Neuron (in vitro differentiated cells): ENCODE results near the gene XRCC3.

Experiments used
- H2AFZ ChIP-seq: one replicate; pipeline ENCODE4 v1.6.1; 2013; ENCODE audit warnings: low read depth, mild to moderate bottlenecking, inconsistent platforms, low read length, moderate library complexity
- H3K27me3 ChIP-seq: one replicate; pipeline ENCODE4 v1.6.1; 2013; ENCODE audit warnings: low read length; ENCODE audit not compliant: insufficient read depth
- H3K36me3 ChIP-seq: one replicate; pipeline ENCODE4 v1.6.1; 2013; ENCODE audit warnings: low read length; ENCODE audit not compliant: insufficient read depth
- H3K4me1 ChIP-seq: one replicate; pipeline ENCODE4 v1.6.1; 2013; ENCODE audit warnings: low read length; ENCODE audit not compliant: insufficient read depth
- H3K4me3 ChIP-seq: 2 replicates; pipeline ENCODE4 v1.5.1; 2013; ENCODE audit warnings: mild to moderate bottlenecking, low read length, moderate library complexity
- H3K9me3 ChIP-seq: one replicate; pipeline ENCODE4 v1.6.1; 2013; ENCODE audit warnings: low read length

The XRCC3 gene

GRCh38 chr14:103649001-103649400 lies 66.2 kb downstream of the XRCC3 start:
- H3K4me1 ChIP-seq = peaks cover 14% of the 10 kb centered on the region
- peaks cover 2% of the 10 kb centered on the region for H3K36me3 ChIP-seq
- no peaks in the 10 kb centered on the region for H3K27me3 ChIP-seq
- H3K9me3 ChIP-seq = no peaks in the 10 kb centered on the region
- H2AFZ ChIP-seq = no peak overlapping the region
- H3K4me3 ChIP-seq = no peak overlapping the region
